HepG2 (cell line): Measurements from ENCODE around the gene TFDP2.

Experiments
- CTCF ChIP-seq: sonication (generic); formaldehyde crosslinking; IDR thresholded peaks from 2 replicates; pipeline ENCODE4 v1.5.0; 2020; ENCODE audit warnings: mild to moderate bottlenecking, missing genetic modification reagents, moderate library complexity
- KDM3A ChIP-seq: IDR thresholded peaks from 2 replicates; pipeline ENCODE4 v1.6.1; 2018; ENCODE audit warnings: low read depth, missing compliant biosample characterization
- NBN ChIP-seq: fragments of 450-650 bp; conservative IDR thresholded peaks from 2 replicates; pipeline ENCODE4 v1.6.1; 2017

- TF ChIP-seq NBN (no peak), CTCF (CRISPR knock-in tag) (no peak), KDM3A (CRISPR knock-in tag) (no peak)
Observed at GRCh38 chr3:141928631-141929270, 220.6 kb downstream of the TFDP2 start.
